GM19099 (cell line): ENCODE measurements around the gene NUDT15.
A peak's percentile ranks its signal among the peaks of the same experiment; 100 is the strongest.

ENCODE experiments used
- POLR2A ChIP-seq: IDR thresholded peaks from 3 replicates; pipeline ENCODE4 v1.6.1; 2011; ENCODE audit warnings: low read depth; ENCODE audit not compliant: insufficient read length; ENCODE audit errors: extremely low read depth

Gene NUDT15

GRCh38 chr13:48037346-48038173 is at the start of gene NUDT15:
TSS of gene NUDT15 (plus strand) at chr13:48037726. CDS start at chr13:48037747, 21 bp downstream.
- peak; percentile 99 for TF ChIP-seq POLR2A

GRCh38 chr13:47990427-47990826 is 47.1 kb upstream of the NUDT15 start:
- TF ChIP-seq POLR2A, result no peak

GRCh38 chr13:47990920-47991466 is 46.5 kb upstream of the NUDT15 start:
- TF ChIP-seq POLR2A, result no peak

- no peak for TF ChIP-seq POLR2A
These were observed 45.7 kb upstream of the NUDT15 start for GRCh38 chr13:47991859-47992258.

GRCh38 chr13:47997384-47997783 is 40.1 kb upstream of the NUDT15 start:
- TF ChIP-seq POLR2A, result no peak

- no peak for TF ChIP-seq POLR2A
These were observed 37.6 kb upstream of the NUDT15 start for GRCh38 chr13:47999973-48000372.

- TF ChIP-seq POLR2A, result no peak
These were observed 36.9 kb upstream of the NUDT15 start for GRCh38 chr13:48000559-48001113.

GRCh38 chr13:48001114-48001881 is 36.2 kb upstream of the NUDT15 start, which contains the start of gene SUCLA2:
TSS of gene SUCLA2 (minus strand) at chr13:48001273. CDS start at chr13:48001269, 4 bp downstream.
- peak; percentile 80 for TF ChIP-seq POLR2A

GRCh38 chr13:48004201-48004600 is 33.3 kb upstream of the NUDT15 start:
- TF ChIP-seq POLR2A, result no peak

- no peak for TF ChIP-seq POLR2A
These were observed 31.1 kb upstream of the NUDT15 start for GRCh38 chr13:48006396-48006795.

- no peak for TF ChIP-seq POLR2A
These were observed 28.2 kb upstream of the NUDT15 start for GRCh38 chr13:48009284-48009683.

GRCh38 chr13:48010698-48011097 is 26.8 kb upstream of the NUDT15 start:
- TF ChIP-seq POLR2A, result no peak

- TF ChIP-seq POLR2A, result no peak
These were observed 24.9 kb upstream of the NUDT15 start for GRCh38 chr13:48012668-48013067.

GRCh38 chr13:48014359-48014758 is 23.2 kb upstream of the NUDT15 start:
- no peak for TF ChIP-seq POLR2A

- TF ChIP-seq POLR2A, result no peak
These were observed 18.9 kb upstream of the NUDT15 start for GRCh38 chr13:48018637-48019036.
